Tibial artery (tissue), 4 donors: ENCODE data around the gene ZBTB46.
A peak's percentile ranks its signal among the peaks of the same experiment; 100 is the strongest.

Experiments
- DNase-seq, 2 donors: peaks; one replicate each; pipeline ENCODE4 v3.0.0-alpha.2; 2019
- H3K27ac ChIP-seq, 2 donors: fragments of 200-600 bp; sonication (generic) in 1 of 2; 1 replicate in 1 of 2; 2 replicates in 1 of 2; pipeline ENCODE4 v1.5.1; 2018 to 2019; ENCODE audit warnings: mild to moderate bottlenecking in 1 of 2
- H3K27me3 ChIP-seq, 2 donors: fragments of 200-600 bp; sonication (generic) in 1 of 2; one replicate each; pipeline versions ENCODE4 v1.5.1 to v1.6.0; 2016 to 2019
- H3K36me3 ChIP-seq, 3 donors: fragments of 200-600 bp; sonication (generic) in 2 of 3; one replicate each; pipeline ENCODE4 v1.5.1; 2016 to 2019; ENCODE audit warnings: mild to moderate bottlenecking in 2 of 3
- H3K4me1 ChIP-seq, 4 donors: fragments of 200-600 bp; sonication (generic) in 2 of 4; 1 replicate in 3 of 4; 2 replicates in 1 of 4; pipeline ENCODE4 v1.5.1; 2016 to 2019
- H3K4me3 ChIP-seq, 2 donors: fragments of 200-600 bp; sonication (generic) in 1 of 2; 1 replicate in 1 of 2; 2 replicates in 1 of 2; pipeline ENCODE4 v1.5.1; 2018 to 2019; ENCODE audit warnings: mild to moderate bottlenecking in 2 of 2
- H3K9me3 ChIP-seq, 3 donors: fragments of 200-600 bp; sonication (generic) in 1 of 3; one replicate each; pipeline ENCODE4 v1.5.1; 2016 to 2019
- intact Hi-C: fragments of 100-400 bp; cut with DNase I; formaldehyde crosslinking; loops from one replicate; pipeline ENCODE4 v1.15.0; 2023; ENCODE audit warnings: low total_unique reads
- TF ChIP-seq, protein P1 (sequence below), 2 experiments: fragments of 200-600 bp in 1 of 2; fragments of 450-650 bp in 1 of 2; IDR thresholded peaks; one replicate each; pipeline ENCODE4 v1.5.1; 2017 to 2019; ENCODE audit warnings: antibody characterized with exemption in 2 of 2, mild to moderate bottlenecking in 1 of 2, moderate library complexity in 1 of 2

The ZBTB46 gene

GRCh38 chr20:63698739-63699465 lies 132.2 kb downstream of the ZBTB46 start:
- Histone ChIP-seq H3K27me3 (no peaks in the 10 kb centered on the region), H3K27ac (peak overlapping the region; percentile 47 to 56), H3K4me1 (peaks cover 0 to 43% (median 34%) of the 10 kb centered on the region in 4 donors), H3K4me3 (no peak overlapping the region), H3K36me3 (peaks cover 0 to 52% (median 51%) of the 10 kb centered on the region in 3 donors), H3K9me3 (no peaks in the 10 kb centered on the region)
- TF ChIP-seq, protein P1, sequence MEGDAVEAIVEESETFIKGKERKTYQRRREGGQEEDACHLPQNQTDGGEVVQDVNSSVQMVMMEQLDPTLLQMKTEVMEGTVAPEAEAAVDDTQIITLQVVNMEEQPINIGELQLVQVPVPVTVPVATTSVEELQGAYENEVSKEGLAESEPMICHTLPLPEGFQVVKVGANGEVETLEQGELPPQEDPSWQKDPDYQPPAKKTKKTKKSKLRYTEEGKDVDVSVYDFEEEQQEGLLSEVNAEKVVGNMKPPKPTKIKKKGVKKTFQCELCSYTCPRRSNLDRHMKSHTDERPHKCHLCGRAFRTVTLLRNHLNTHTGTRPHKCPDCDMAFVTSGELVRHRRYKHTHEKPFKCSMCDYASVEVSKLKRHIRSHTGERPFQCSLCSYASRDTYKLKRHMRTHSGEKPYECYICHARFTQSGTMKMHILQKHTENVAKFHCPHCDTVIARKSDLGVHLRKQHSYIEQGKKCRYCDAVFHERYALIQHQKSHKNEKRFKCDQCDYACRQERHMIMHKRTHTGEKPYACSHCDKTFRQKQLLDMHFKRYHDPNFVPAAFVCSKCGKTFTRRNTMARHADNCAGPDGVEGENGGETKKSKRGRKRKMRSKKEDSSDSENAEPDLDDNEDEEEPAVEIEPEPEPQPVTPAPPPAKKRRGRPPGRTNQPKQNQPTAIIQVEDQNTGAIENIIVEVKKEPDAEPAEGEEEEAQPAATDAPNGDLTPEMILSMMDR (IDR thresholded peaks at IDR 0.05), result no peak
- DNase-seq, result peak; percentile 64 to 83
- intact Hi-C loops, result no loop called here

DNA sequence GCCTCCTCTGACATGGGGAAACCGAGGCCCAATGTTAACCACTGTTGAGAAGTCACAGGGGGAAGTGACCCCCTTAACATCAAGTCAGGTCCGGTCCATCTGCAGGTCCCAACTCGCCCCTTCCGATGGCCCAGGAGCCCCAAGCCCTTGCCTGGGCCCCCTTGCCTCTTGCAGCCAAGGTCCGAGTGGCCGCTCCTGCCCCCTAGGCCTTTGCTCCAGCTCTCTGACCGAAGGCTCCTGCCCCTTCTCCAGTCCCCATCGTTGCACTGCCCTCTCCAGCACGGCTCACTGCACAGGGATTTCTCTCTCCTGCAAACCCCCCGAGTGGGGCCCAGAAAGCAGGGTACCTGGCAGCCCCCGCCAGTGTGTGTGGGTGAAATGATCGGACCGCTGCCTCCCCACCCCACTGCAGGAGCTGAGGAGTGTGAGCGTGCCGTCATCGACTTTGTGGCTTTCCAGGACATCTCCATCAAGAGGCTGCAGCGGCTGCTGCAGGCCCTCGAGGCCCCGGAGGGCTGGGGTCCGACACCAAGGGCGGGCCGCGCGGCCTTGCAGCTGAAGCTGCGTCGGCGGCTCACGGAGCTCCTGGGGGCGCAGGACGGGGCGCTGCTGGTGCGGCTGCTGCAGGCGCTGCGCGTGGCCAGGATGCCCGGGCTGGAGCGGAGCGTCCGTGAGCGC lies 133.1 kb downstream of the ZBTB46 start:
- H3K4me3 ChIP-seq, result no peak overlapping the region

GRCh38 chr20:63697357-63697867 lies 133.7 kb downstream of the ZBTB46 start:
- Histone ChIP-seq H3K4me3 (peak overlapping the region in 1 of 2 donors; percentile 34), H3K9me3 (no peaks in the 10 kb centered on the region), H3K27ac (no peak overlapping the region), H3K36me3 (peaks cover 0 to 46% (median 41%) of the 10 kb centered on the region in 3 donors), H3K4me1 (peaks cover 0 to 43% (median 34%) of the 10 kb centered on the region in 4 donors), H3K27me3 (no peaks in the 10 kb centered on the region)
- TF ChIP-seq, protein P1 (IDR thresholded peaks at IDR 0.05), result no peak
- DNase-seq, result peak; percentile 19 to 65
- intact Hi-C loops, result no loop called here

More for the DNA sequence above, 133.1 kb downstream of the ZBTB46 start:
- TF ChIP-seq, protein P1 (IDR thresholded peaks at IDR 0.05), result no peak
- peaks cover 0 to 46% (median 46%) of the 10 kb centered on the region in 3 donors for H3K36me3 ChIP-seq
- H3K9me3 ChIP-seq, result no peaks in the 10 kb centered on the region
- peak overlapping the region in 1 of 2 donors; percentile 56 for H3K27ac ChIP-seq
- peak in 1 of 2 donors; percentile 67 for DNase-seq
- intact Hi-C loops, result no loop called here
- no peaks in the 10 kb centered on the region for H3K27me3 ChIP-seq
- peaks cover 0 to 43% (median 34%) of the 10 kb centered on the region in 4 donors for H3K4me1 ChIP-seq

GRCh38 chr20:63696628-63697356 lies 134.3 kb downstream of the ZBTB46 start, which contains the start of gene TNFRSF6B:
TSS of gene TNFRSF6B (plus strand) at chr20:63696652. CDS start at chr20:63696768, 116 bp downstream.
- H3K27ac ChIP-seq, result no peak within 1 kb of the TSS
- TF ChIP-seq, protein P1 (IDR thresholded peaks at IDR 0.05), result no peak
- no peaks in the 10 kb centered on the region for H3K9me3 ChIP-seq
- peaks cover 0 to 43% (median 34%) of the 10 kb centered on the region in 4 donors for H3K4me1 ChIP-seq
- peak; percentile 20 to 67 for DNase-seq
- no peaks in the 10 kb centered on the region for H3K27me3 ChIP-seq
- H3K4me3 ChIP-seq, result peak within 1 kb of the TSS in 1 of 2 donors; percentile 34
- intact Hi-C loops, result no loop called here
- peaks cover 0 to 46% (median 44%) of the 10 kb centered on the region in 3 donors for H3K36me3 ChIP-seq

- Histone ChIP-seq H3K27me3 (no peaks in the 10 kb centered on the region), H3K27ac (no peak overlapping the region), H3K4me1 (peaks cover 0 to 43% (median 34%) of the 10 kb centered on the region in 4 donors), H3K4me3 (peak overlapping the region in 1 of 2 donors; percentile 34), H3K9me3 (no peaks in the 10 kb centered on the region), H3K36me3 (peaks cover 0 to 46% (median 39%) of the 10 kb centered on the region in 3 donors)
- intact Hi-C loops, result no loop called here
- no peak for DNase-seq
- TF ChIP-seq, protein P1 (IDR thresholded peaks at IDR 0.05), result no peak
Measured at GRCh38 chr20:63696306-63696627, 134.8 kb downstream of the ZBTB46 start.
